Tibial artery (tissue), 4 donors: ENCODE results near the gene CNFN.

ENCODE experiments used
- DNase-seq, 2 donors: peaks; one replicate each; pipeline ENCODE4 v3.0.0-alpha.2; 2019
- H3K27ac ChIP-seq, 2 donors: fragments of 200-600 bp; sonication (generic) in 1 of 2; 1 replicate in 1 of 2; 2 replicates in 1 of 2; pipeline ENCODE4 v1.5.1; 2018 to 2019; ENCODE audit warnings: mild to moderate bottlenecking in 1 of 2
- H3K27me3 ChIP-seq, 2 donors: fragments of 200-600 bp; sonication (generic) in 1 of 2; one replicate each; pipeline versions ENCODE4 v1.5.1 to v1.6.0; 2016 to 2019
- H3K36me3 ChIP-seq, 3 donors: fragments of 200-600 bp; sonication (generic) in 2 of 3; one replicate each; pipeline ENCODE4 v1.5.1; 2016 to 2019; ENCODE audit warnings: mild to moderate bottlenecking in 2 of 3
- H3K4me1 ChIP-seq, 4 donors: fragments of 200-600 bp; sonication (generic) in 2 of 4; 1 replicate in 3 of 4; 2 replicates in 1 of 4; pipeline ENCODE4 v1.5.1; 2016 to 2019
- H3K4me3 ChIP-seq, 2 donors: fragments of 200-600 bp; sonication (generic) in 1 of 2; 1 replicate in 1 of 2; 2 replicates in 1 of 2; pipeline ENCODE4 v1.5.1; 2018 to 2019; ENCODE audit warnings: mild to moderate bottlenecking in 2 of 2
- H3K9me3 ChIP-seq, 3 donors: fragments of 200-600 bp; sonication (generic) in 1 of 3; one replicate each; pipeline ENCODE4 v1.5.1; 2016 to 2019
- CTCF ChIP-seq, 2 experiments: fragments of 200-600 bp in 1 of 2; fragments of 450-650 bp in 1 of 2; IDR thresholded peaks; one replicate each; pipeline ENCODE4 v1.5.1; 2017 to 2019; ENCODE audit warnings: antibody characterized with exemption in 2 of 2, mild to moderate bottlenecking in 1 of 2, moderate library complexity in 1 of 2
- intact Hi-C: fragments of 100-400 bp; cut with DNase I; formaldehyde crosslinking; loops from one replicate; pipeline ENCODE4 v1.15.0; 2023; ENCODE audit warnings: low total_unique reads

Gene CNFN

GRCh38 chr19:42403586-42403985, 13.5 kb upstream of the CNFN start:
- intact Hi-C loops = no loop called here
- Histone ChIP-seq H3K36me3 (peaks cover 0 to 14% (median 0%) of the 10 kb centered on the region in 3 donors), H3K27ac (no peak overlapping the region), H3K4me3 (no peak overlapping the region), H3K4me1 (peaks cover 0 to 19% (median 15%) of the 10 kb centered on the region in 4 donors), H3K27me3 (peaks cover 0 to 20% of the 10 kb centered on the region in 2 donors), H3K9me3 (no peaks in the 10 kb centered on the region)
- no peak for TF ChIP-seq CTCF (IDR thresholded peaks at IDR 0.05)
- DNase-seq = no peak

- intact Hi-C loops = no loop called here
- H3K27ac ChIP-seq = no peak overlapping the region
- peaks cover 0 to 20% of the 10 kb centered on the region in 2 donors for H3K27me3 ChIP-seq
- no peak for DNase-seq
- H3K4me1 ChIP-seq = peaks cover 0 to 24% (median 18%) of the 10 kb centered on the region in 4 donors
- no peak for TF ChIP-seq CTCF (IDR thresholded peaks at IDR 0.05)
- H3K4me3 ChIP-seq = peak overlapping the region in 1 of 2 donors; percentile 55
- H3K9me3 ChIP-seq = no peaks in the 10 kb centered on the region
- peaks cover 0 to 7% (median 0%) of the 10 kb centered on the region in 3 donors for H3K36me3 ChIP-seq
Measured at GRCh38 chr19:42402376-42403116, 12.4 kb upstream of the CNFN start.

GRCh38 chr19:42401365-42402303, 11.5 kb upstream of the CNFN start:
- intact Hi-C loops = no loop called here
- Histone ChIP-seq H3K4me1 (peaks cover 0 to 27% (median 22%) of the 10 kb centered on the region in 4 donors), H3K36me3 (no peaks in the 10 kb centered on the region), H3K27me3 (peaks cover 0 to 20% of the 10 kb centered on the region in 2 donors), H3K27ac (peak overlapping the region; percentile 27 to 32), H3K4me3 (peak overlapping the region; percentile 50 to 55), H3K9me3 (no peaks in the 10 kb centered on the region)
- DNase-seq = peak; percentile 79 to 80
- peak; percentile 55 to 77 for TF ChIP-seq CTCF (IDR thresholded peaks at IDR 0.05)

GRCh38 chr19:42400404-42400803, 10.3 kb upstream of the CNFN start:
- Histone ChIP-seq H3K9me3 (no peaks in the 10 kb centered on the region), H3K36me3 (no peaks in the 10 kb centered on the region), H3K4me3 (no peak overlapping the region), H3K27ac (no peak overlapping the region), H3K4me1 (peaks cover 0 to 28% (median 23%) of the 10 kb centered on the region in 4 donors), H3K27me3 (peaks cover 0 to 20% of the 10 kb centered on the region in 2 donors)
- DNase-seq = no peak
- TF ChIP-seq CTCF (IDR thresholded peaks at IDR 0.05) = no peak
- intact Hi-C loops = no loop called here

GRCh38 chr19:42397263-42398166, 7.4 kb upstream of the CNFN start:
- H3K9me3 ChIP-seq = no peaks in the 10 kb centered on the region
- peak overlapping the region; percentile 48 to 64 for H3K4me3 ChIP-seq
- TF ChIP-seq CTCF (IDR thresholded peaks at IDR 0.05) = no peak
- H3K27me3 ChIP-seq = peaks cover 0 to 20% of the 10 kb centered on the region in 2 donors
- H3K27ac ChIP-seq = peak overlapping the region; percentile 67 to 76
- peaks cover 0 to 28% (median 23%) of the 10 kb centered on the region in 4 donors for H3K4me1 ChIP-seq
- H3K36me3 ChIP-seq = no peaks in the 10 kb centered on the region
- intact Hi-C loops = no loop called here
- DNase-seq = peak in 1 of 2 donors; percentile 33
